Ovary (tissue), 9 donors: ENCODE measurements around the gene TLE2. TPM values are rescaled to one million over a fixed set of nuclear protein-coding genes. Genes with fewer than 3 reads are reported as not detected.
"Not testable (repeated sequence)": the region's sequence is repeated elsewhere in the genome, so short reads cannot be mapped to it uniquely, and the experiment has no call there.

Experiments
- DNase-seq, 5 donors: peaks; one replicate each; pipeline ENCODE4 v3.0.0-alpha.2; 2019 to 2020
- H3K27ac ChIP-seq, 2 donors: fragments of 200-600 bp; one replicate each; pipeline versions ENCODE4 v1.5.1 to v1.8.0; 2019 to 2022
- H3K27me3 ChIP-seq: fragments of 200-600 bp; one replicate; pipeline ENCODE4 v1.8.0; 2022
- H3K36me3 ChIP-seq: fragments of 200-600 bp; sonication (generic); one replicate; pipeline ENCODE4 v1.5.1; 2019
- H3K4me1 ChIP-seq: one replicate; pipeline ENCODE4 v1.8.1; 2013; ENCODE audit warnings: mild to moderate bottlenecking, moderate library complexity; ENCODE audit not compliant: insufficient read depth
- H3K4me3 ChIP-seq: fragments of 200-600 bp; sonication (generic); one replicate; pipeline ENCODE4 v1.5.1; 2017
- H3K9me3 ChIP-seq, 2 donors: fragments of 200-600 bp in 1 of 2; sonication (generic) in 1 of 2; one replicate each; pipeline versions ENCODE4 v1.5.1 to v1.8.1; 2013 to 2019; ENCODE audit warnings: mild to moderate bottlenecking in 1 of 2, moderate library complexity in 1 of 2
- CTCF ChIP-seq, 3 donors: fragments of 450-650 bp in 2 of 3; fragments of 200-600 bp in 1 of 3; IDR thresholded peaks; one replicate each; pipeline versions ENCODE4 v1.5.1 to v1.8.0; 2016 to 2022; ENCODE audit warnings: antibody characterized with exemption in 3 of 3, mild to moderate bottlenecking in 1 of 3
- EP300 ChIP-seq: sonication (generic); formaldehyde crosslinking; IDR thresholded peaks from one replicate; pipeline ENCODE4 v1.6.1; 2017; ENCODE audit warnings: antibody characterized with exemption
- POLR2A ChIP-seq: fragments of 450-650 bp; IDR thresholded peaks from one replicate; pipeline ENCODE4 v1.6.1; 2017; ENCODE audit warnings: antibody characterized with exemption, mild to moderate bottlenecking, moderate library complexity
- WGBS, 3 donors: extraction: QIAGEN DNeasy Blood & Tissue Kit in 1 of 3; methylation state at CpG; one replicate each; pipeline versions ENCODE4 v1.1.5 to v1.1.7; 2013 to 2017; 5-methylcytosine and 5-hydroxymethylcytosine counted together
- intact Hi-C, 4 donors: fragments of 100-400 bp; cut with DNase I; formaldehyde crosslinking; loops; one replicate each; pipeline versions ENCODE4 v1.11.0 to v1.15.1; 2022 to 2023
- polyA plus RNA-seq, 2 donors: library from polyadenylated mRNA; stranded (reverse); fragments of 200-250 nt in 1 of 2; fragments of 350-450 nt in 1 of 2; fragmentation: Illumina TruSeq in 1 of 2; extraction: RNeasy Lipid Tissue Mini Kit (QIAGEN cat#74804) in 1 of 2; gene quantifications; one replicate each; pipeline ENCODE4 v1.2.3, GENCODE V29; 2013 to 2014
- total RNA-seq, 7 donors: library from RNA; depleted of rRNA in 2 of 7; stranded (reverse); fragments of >200 nt in 2 of 7; fragmentation: NEBNext Ultra II Directional in 3 of 7; extraction: Animal tissue kit (Norgen Biotek cat#: 25700) in 3 of 7; gene quantifications; one replicate each; pipeline versions ENCODE4 v1.1.0 to v1.2.4, GENCODE V29; 2016 to 2023
- donor health status: DM: no; HTN: no; CAD: no; lungs with moderate emphysema.
- donor health status: DM: no; HTN: no; CAD: no.
- donor health status: Bipolar disorder and iron deficiency.
- donor health status: DM: yes; HTN: yes; CAD: no.
- donor health status: DM: no; HTN: no; CAD: no.
- donor health status: DM: yes; HTN: yes; CAD: no.

TLE2 gene
- total and polyA plus RNA-seq, 9 donors, result 15.1 to 43.9 (median 35.0) TPM

GRCh38 chr19:3014135-3014534, 14.9 kb downstream of the TLE2 start:
- no peak for TF ChIP-seq POLR2A
- no peak for TF ChIP-seq CTCF (IDR thresholded peaks at IDR 0.05)
- TF ChIP-seq EP300, result no peak
- WGBS, 3 donors, result 97 to 98% (median 97%) methylated on average over 8 of the region's 8 CpGs
- Histone ChIP-seq H3K36me3 (no peaks in the 10 kb centered on the region), H3K4me1 (no peaks in the 10 kb centered on the region), H3K9me3 (no peaks in the 10 kb centered on the region), H3K4me3 (no peak overlapping the region), H3K27ac (no peak overlapping the region), H3K27me3 (no peaks in the 10 kb centered on the region)
- DNase-seq, result no peak
- intact Hi-C loops, result no loop called here

DNA sequence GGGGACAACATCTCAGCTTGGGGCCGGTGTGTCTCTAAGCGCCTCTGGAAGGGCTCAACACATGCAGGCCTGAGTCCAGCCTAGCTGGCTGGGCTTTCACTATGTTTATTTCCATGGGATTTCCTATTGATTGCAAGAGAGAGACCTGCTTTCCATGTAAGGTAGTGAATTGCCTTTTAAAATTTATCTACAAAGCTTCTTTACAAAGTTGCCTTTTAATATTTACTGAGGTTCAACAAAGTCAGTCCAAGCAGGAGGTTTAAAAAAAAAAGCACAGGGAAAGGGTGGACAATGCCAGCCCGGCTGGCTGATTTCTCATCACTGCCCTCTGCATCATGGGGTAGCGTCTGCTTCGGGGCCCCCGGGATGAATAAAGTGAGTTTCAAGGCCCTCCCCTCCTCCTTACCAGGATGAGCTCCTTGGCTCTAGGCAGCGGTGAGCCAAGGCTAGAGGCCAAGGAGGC, 15.8 kb downstream of the TLE2 start:
- Histone ChIP-seq H3K27me3 (no peaks in the 10 kb centered on the region), H3K9me3 (no peaks in the 10 kb centered on the region), H3K4me3 (no peak overlapping the region), H3K4me1 (no peaks in the 10 kb centered on the region), H3K36me3 (no peaks in the 10 kb centered on the region), H3K27ac (no peak overlapping the region)
- no peak for TF ChIP-seq POLR2A
- WGBS, 3 donors, result 63 to 79% (median 64%) methylated on average over 7 of the region's 7 CpGs
- no peak for DNase-seq
- intact Hi-C loops, result no loop called here

- Histone ChIP-seq H3K27ac (no peak overlapping the region), H3K36me3 (no peaks in the 10 kb centered on the region)
- no peak for DNase-seq
These were observed 16.3 kb downstream of the TLE2 start for GRCh38 chr19:3012621-3013262.

DNA sequence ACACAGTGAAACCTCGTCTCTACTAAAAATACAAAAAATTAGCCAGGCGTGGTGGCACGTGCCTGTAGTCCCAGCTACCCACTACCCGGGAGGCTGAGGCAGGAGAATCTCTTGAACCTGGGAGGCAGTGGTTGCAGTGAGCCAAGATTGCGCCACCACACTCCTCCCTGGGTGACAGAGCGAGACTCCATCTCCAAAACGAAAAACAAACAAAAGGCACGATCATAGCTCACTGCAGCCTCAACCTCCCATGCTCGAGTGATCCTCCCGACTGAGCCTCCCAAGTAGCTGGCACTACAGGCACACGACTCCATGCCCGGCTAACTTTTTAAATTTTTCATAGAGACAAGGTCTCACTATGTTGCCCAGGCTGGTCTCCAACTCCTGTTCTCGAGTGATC, 17.0 kb downstream of the TLE2 start:
- H3K4me3 ChIP-seq, intact Hi-C loops, DNase-seq, H3K36me3 ChIP-seq, H3K27ac ChIP-seq, H3K4me1 ChIP-seq, H3K27me3 ChIP-seq, H3K9me3 ChIP-seq: not testable (repeated sequence)
- 85 to 92% (median 91%) methylated on average over 13 of the region's 13 CpGs for WGBS, 3 donors

More at GRCh38 chr19:3012621-3013262, 16.3 kb downstream of the TLE2 start:
- H3K9me3 ChIP-seq, result no peaks in the 10 kb centered on the region
- WGBS, 3 donors, result 72 to 79% (median 74%) methylated on average over 16 of the region's 16 CpGs
- no peak overlapping the region for H3K4me3 ChIP-seq
- H3K4me1 ChIP-seq, result no peaks in the 10 kb centered on the region
- intact Hi-C loops, result no loop called here
- no peaks in the 10 kb centered on the region for H3K27me3 ChIP-seq
- TF ChIP-seq CTCF (IDR thresholded peaks at IDR 0.05) (no peak), POLR2A (no peak), EP300 (no peak)

DNA sequence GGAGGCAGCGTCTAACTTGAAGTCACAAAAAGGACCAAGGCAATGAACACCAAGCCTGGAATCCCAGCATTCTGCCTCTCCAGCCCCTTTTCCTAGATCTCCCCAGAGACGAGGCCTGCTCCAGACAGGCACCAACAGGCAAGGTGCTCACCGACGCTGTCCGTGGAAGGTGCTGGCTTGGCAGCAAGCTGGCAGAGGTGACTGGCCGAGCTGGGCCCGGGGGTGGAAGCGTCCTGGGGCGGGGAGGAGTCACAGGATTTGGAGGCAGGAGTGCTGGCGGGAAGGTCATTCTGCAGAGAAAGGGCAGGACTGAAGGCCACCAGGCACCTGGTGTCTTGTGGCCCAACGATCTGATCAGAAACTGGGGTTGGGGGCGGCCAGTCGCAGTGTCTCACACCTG, 18.2 kb downstream of the TLE2 start:
- no peaks in the 10 kb centered on the region for H3K27me3 ChIP-seq
- no peak overlapping the region for H3K27ac ChIP-seq
- DNase-seq, result no peak
- intact Hi-C loops, result no loop called here
- WGBS, 3 donors, result 84 to 91% (median 86%) methylated on average over 13 of the region's 13 CpGs
- TF ChIP-seq CTCF (IDR thresholded peaks at IDR 0.05) (no peak), EP300 (no peak), POLR2A (no peak)
- no peak overlapping the region for H3K4me3 ChIP-seq
- H3K9me3 ChIP-seq, result no peaks in the 10 kb centered on the region
- H3K36me3 ChIP-seq, result no peaks in the 10 kb centered on the region
- H3K4me1 ChIP-seq, result no peaks in the 10 kb centered on the region
